ENCODE results near the gene LAMA3. TPM values are rescaled to one million over a fixed set of nuclear protein-coding genes. Genes with fewer than 3 reads are reported as not detected.

LAMA3 gene
- total and polyA plus RNA-seq, 9 donors, result 2.9 to 44.9 (median 14.8) TPM

GRCh38 chr18:23939896-23940295 lies 250.6 kb downstream of the LAMA3 start:
- H3K4me1 ChIP-seq (ENCODE audit: insufficient read depth), result no peaks in the 10 kb centered on the region
- no peak overlapping the region for H3K4me3 ChIP-seq
- no peaks in the 10 kb centered on the region for H3K36me3 ChIP-seq
- intact Hi-C loops (cut with DNase I), result no loop called here
- no peak overlapping the region for H3K27ac ChIP-seq
- TF ChIP-seq EP300 (IDR thresholded peaks at IDR 0.05) (no peak), CTCF (IDR thresholded peaks at IDR 0.05) (no peak), POLR2A (IDR thresholded peaks at IDR 0.05) (no peak)
- WGBS, 3 donors, result 84 to 88% (median 87%) methylated on average over 7 of the region's 7 CpGs
- H3K9me3 ChIP-seq, result no peaks in the 10 kb centered on the region
- DNase-seq, result no peak
- H3K27me3 ChIP-seq, result no peaks in the 10 kb centered on the region

DNA sequence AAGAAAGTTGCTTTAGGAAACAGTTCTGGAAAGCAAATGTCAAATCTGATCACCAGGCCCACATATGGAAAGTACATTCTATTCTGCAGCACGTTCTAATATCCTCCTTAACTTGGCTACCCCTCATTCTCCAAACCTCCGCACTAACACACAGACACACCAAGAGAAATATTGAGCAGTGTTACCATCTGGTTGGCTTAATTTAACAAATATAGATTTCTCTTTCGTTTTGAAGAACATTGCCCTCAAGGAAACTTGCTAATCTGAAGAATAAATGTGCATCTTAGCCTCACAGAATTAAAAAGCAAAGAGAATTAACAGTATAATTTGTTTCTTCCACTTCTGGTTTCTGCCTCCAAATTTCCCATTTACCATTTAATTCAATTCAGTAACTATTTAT lies 252.5 kb downstream of the LAMA3 start:
- no peak for TF ChIP-seq EP300 (IDR thresholded peaks at IDR 0.05)
- no peak for TF ChIP-seq CTCF (IDR thresholded peaks at IDR 0.05)
- TF ChIP-seq POLR2A (IDR thresholded peaks at IDR 0.05), result no peak
- 75 to 86% (median 85%) methylated on average over 3 of the region's 3 CpGs for WGBS, 3 donors
- no peaks in the 10 kb centered on the region for H3K36me3 ChIP-seq
- no peak overlapping the region for H3K4me3 ChIP-seq
- intact Hi-C loops (cut with DNase I), result no loop called here
- no peaks in the 10 kb centered on the region for H3K4me1 ChIP-seq (ENCODE audit: insufficient read depth)
- H3K27me3 ChIP-seq, result no peaks in the 10 kb centered on the region
- DNase-seq, result no peak
- H3K9me3 ChIP-seq, result no peaks in the 10 kb centered on the region
- no peak overlapping the region for H3K27ac ChIP-seq

GRCh38 chr18:23943104-23943503 lies 253.9 kb downstream of the LAMA3 start:
- no peak for DNase-seq
- Histone ChIP-seq H3K27me3 (no peaks in the 10 kb centered on the region), H3K27ac (no peak overlapping the region), H3K4me3 (no peak overlapping the region), H3K9me3 (no peaks in the 10 kb centered on the region), H3K36me3 (no peaks in the 10 kb centered on the region), H3K4me1 (ENCODE audit: insufficient read depth) (no peaks in the 10 kb centered on the region)
- intact Hi-C loops (cut with DNase I), result no loop called here
- TF ChIP-seq EP300 (IDR thresholded peaks at IDR 0.05) (no peak), CTCF (IDR thresholded peaks at IDR 0.05) (no peak), POLR2A (IDR thresholded peaks at IDR 0.05) (no peak)
- WGBS, 3 donors, result 92 to 93% (median 93%) methylated on average over 6 of the region's 6 CpGs

DNA sequence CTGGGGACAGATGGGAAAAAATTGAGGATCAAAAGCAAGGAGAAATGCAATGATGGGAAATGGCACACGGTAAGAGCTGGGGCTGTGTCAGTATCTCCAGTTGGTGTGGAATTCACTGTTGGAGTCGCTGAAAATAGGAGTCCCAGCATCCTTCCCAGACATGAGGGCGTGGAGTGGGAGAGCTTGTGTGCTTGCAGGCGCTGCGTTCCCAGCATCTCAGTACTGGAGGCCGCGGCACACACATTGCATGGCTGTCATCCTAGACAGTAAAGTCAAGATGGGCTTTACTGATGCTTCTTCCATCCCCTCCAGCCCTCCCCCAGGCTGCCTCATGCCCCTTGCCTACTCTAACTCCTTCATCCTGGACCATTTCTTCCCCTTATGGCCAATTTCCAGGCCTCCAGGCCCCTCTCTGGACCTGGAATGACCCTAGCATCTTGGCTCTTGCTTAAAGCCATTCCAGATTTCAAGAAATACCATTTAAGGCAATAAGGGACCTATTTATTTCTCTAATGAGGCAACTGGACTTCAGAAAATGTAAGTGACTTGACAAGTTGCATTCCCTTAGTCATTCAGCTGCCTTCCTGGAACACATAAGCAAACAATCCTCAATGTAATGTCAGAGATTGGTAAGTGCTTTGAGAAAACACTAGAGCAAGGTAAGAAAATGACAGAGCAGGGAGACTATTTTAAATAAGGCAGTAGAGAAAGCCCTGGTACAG lies 254.8 kb downstream of the LAMA3 start:
- no peaks in the 10 kb centered on the region for H3K27me3 ChIP-seq
- H3K27ac ChIP-seq, result no peak overlapping the region
- intact Hi-C loops (cut with DNase I), result no loop called here
- H3K9me3 ChIP-seq, result no peaks in the 10 kb centered on the region
- no peaks in the 10 kb centered on the region for H3K36me3 ChIP-seq
- no peak overlapping the region for H3K4me3 ChIP-seq
- no peak for DNase-seq
- 93 to 95% (median 94%) methylated on average over 7 of the region's 7 CpGs for WGBS, 3 donors
- TF ChIP-seq EP300 (IDR thresholded peaks at IDR 0.05) (no peak), POLR2A (IDR thresholded peaks at IDR 0.05) (no peak), CTCF (IDR thresholded peaks at IDR 0.05) (no peak)
- no peaks in the 10 kb centered on the region for H3K4me1 ChIP-seq (ENCODE audit: insufficient read depth)
